Common myeloid progenitor, CD34-positive (primary cell): ENCODE data around the gene TBC1D23.
A peak's percentile ranks its signal among the peaks of the same experiment; 100 is the strongest.

Experiments
- CTCF ChIA-PET: fragments of 350-600 bp; sonication (Branson Sonifier 250); formaldehyde crosslinking; loops from one replicate; lab custom pipeline; 2021; ENCODE audit warnings: antibody characterized with exemption; lab: Charles Lee
- POLR2A ChIA-PET: fragments of 350-600 bp; sonication (Branson Sonifier 250); formaldehyde crosslinking; loops from one replicate; lab custom pipeline; 2021; ENCODE audit warnings: antibody characterized with exemption; lab: Charles Lee
- DNase-seq, 3 donors: peaks; one replicate each; pipeline versions ENCODE4 v3.0.0 to v3.0.0-alpha.2; 2013
- H3K27ac ChIP-seq, 2 experiments: 1 replicate in 1 of 2; 2 replicates in 1 of 2; pipeline ENCODE4 v1.7.0; 2013; ENCODE audit warnings: inconsistent platforms in 2 of 2, low read length in 2 of 2, mild to moderate bottlenecking in 2 of 2, low read depth in 1 of 2, moderate library complexity in 1 of 2; ENCODE audit not compliant: severe bottlenecking in 2 of 2, insufficient read depth in 1 of 2, poor library complexity in 1 of 2
- H3K27me3 ChIP-seq, 5 experiments: replicated peaks in 2 of 5; 1 replicate in 3 of 5; 2 replicates in 2 of 5; pipeline versions ENCODE4 v1.6.1 to v1.7.0; 2013; ENCODE audit warnings: low read length in 4 of 5, mild to moderate bottlenecking in 2 of 5, moderate library complexity in 2 of 5, inconsistent platforms in 1 of 5; ENCODE audit not compliant: insufficient read depth in 5 of 5, control insufficient read depth in 4 of 5
- H3K36me3 ChIP-seq, 4 experiments: 1 replicate in 2 of 4; 2 replicates in 2 of 4; pipeline versions ENCODE4 v1.6.1 to v1.7.0; 2013; ENCODE audit warnings: low read length in 3 of 4, control low read depth in 1 of 4, mild to moderate bottlenecking in 1 of 4; ENCODE audit not compliant: control insufficient read depth in 4 of 4, insufficient read depth in 4 of 4
- H3K4me1 ChIP-seq, 4 experiments: 1 replicate in 3 of 4; 2 replicates in 1 of 4; pipeline versions ENCODE4 v1.6.1 to v1.7.1; 2013; ENCODE audit warnings: low read length in 3 of 4, mild to moderate bottlenecking in 3 of 4, control low read depth in 1 of 4, inconsistent platforms in 1 of 4, moderate library complexity in 1 of 4; ENCODE audit not compliant: control insufficient read depth in 4 of 4, insufficient read depth in 4 of 4; ENCODE audit errors: control extremely low read depth in 1 of 4
- H3K4me3 ChIP-seq, 7 experiments: 1 replicate in 4 of 7; 2 replicates in 3 of 7; pipeline versions ENCODE4 v1.5.1 to v1.7.0; 2013; ENCODE audit warnings: mild to moderate bottlenecking in 7 of 7, low read length in 6 of 7, moderate library complexity in 6 of 7, inconsistent platforms in 2 of 7, low read depth in 2 of 7, control low read depth in 1 of 7; ENCODE audit not compliant: insufficient read depth in 4 of 7, control insufficient read depth in 1 of 7; ENCODE audit errors: extremely low read depth in 1 of 7
- H3K9me3 ChIP-seq, 5 experiments: 1 replicate in 4 of 5; 2 replicates in 1 of 5; pipeline versions ENCODE4 v1.6.1 to v1.7.1; 2013; ENCODE audit warnings: low read length in 4 of 5, mild to moderate bottlenecking in 2 of 5, inconsistent platforms in 1 of 5, low read depth in 1 of 5, moderate library complexity in 1 of 5; ENCODE audit not compliant: control insufficient read depth in 4 of 5, insufficient read depth in 2 of 5; ENCODE audit errors: control extremely low read depth in 1 of 5
- WGBS: methylation state at CpG from one replicate; pipeline ENCODE4 v1.1.5; 2013; ENCODE audit not compliant: insufficient coverage; 5-methylcytosine and 5-hydroxymethylcytosine counted together

Gene TBC1D23

GRCh38 chr3:100310355-100310965 lies 49.7 kb downstream of the TBC1D23 start:
- CTCF ChIA-PET = no interaction called here
- peaks cover 2 to 14% (median 9%) of the 10 kb centered on the region in 4 experiments for H3K36me3 ChIP-seq

DNA sequence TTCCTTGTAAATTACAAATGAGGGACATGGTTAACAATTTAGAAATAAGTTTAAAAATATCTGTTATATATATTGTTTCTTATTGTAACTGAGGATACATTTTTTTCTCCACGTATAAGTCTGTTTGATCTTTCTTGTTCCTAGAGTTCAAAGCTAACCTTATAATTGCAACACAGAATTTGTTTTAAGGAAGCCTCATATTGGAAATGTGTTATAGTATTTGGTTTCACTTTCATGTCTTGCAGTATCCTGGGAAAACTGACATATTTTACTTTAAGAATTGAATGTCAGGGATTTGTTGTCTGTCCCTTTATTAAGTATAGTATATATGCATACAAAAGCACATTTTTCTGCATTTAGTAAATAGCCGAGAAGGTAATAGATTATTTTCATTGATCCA lies 50.2 kb downstream of the TBC1D23 start:
- no peaks in the 10 kb centered on the region for H3K27me3 ChIP-seq
- H3K4me3 ChIP-seq = peak overlapping the region in 1 of 7 experiments; percentile 20
- no peaks in the 10 kb centered on the region for H3K9me3 ChIP-seq
- H3K27ac ChIP-seq = no peak overlapping the region
- no peaks in the 10 kb centered on the region for H3K4me1 ChIP-seq
- H3K36me3 ChIP-seq = peaks cover 2 to 14% (median 11%) of the 10 kb centered on the region in 4 experiments
- POLR2A ChIA-PET = no interaction called here
- DNase-seq = no peak
- no CpG with 5 or more reads among the region's 2 CpGs for WGBS
- CTCF ChIA-PET = no interaction called here

More at GRCh38 chr3:100310355-100310965, 49.7 kb downstream of the TBC1D23 start:
- no peaks in the 10 kb centered on the region for H3K9me3 ChIP-seq
- H3K4me3 ChIP-seq = no peak overlapping the region
- 95% methylated on average over 3 of the region's 3 CpGs for WGBS
- DNase-seq = no peak
- no peaks in the 10 kb centered on the region for H3K27me3 ChIP-seq
- no peaks in the 10 kb centered on the region for H3K4me1 ChIP-seq
- POLR2A ChIA-PET = no interaction called here
- no peak overlapping the region for H3K27ac ChIP-seq

DNA sequence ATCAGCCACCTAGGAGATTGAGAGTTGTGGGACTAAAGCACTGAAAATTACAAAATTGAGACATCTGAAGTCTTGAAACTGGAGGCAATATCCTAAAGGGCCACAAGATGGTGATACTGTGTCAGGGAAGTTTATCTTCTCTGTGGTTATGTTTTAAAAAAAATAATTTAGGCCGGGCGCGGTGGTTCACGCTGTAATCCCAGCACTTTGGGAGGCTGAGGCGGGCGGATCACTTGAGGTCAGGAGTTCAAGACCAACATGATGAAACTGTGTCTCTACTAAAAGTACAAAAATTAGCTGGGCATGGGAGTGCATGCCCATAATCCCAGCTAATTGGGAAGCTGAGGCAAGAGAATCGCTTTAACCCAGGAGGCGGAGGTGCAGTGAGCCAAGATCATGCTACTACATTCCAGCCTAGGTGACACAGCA lies 55.9 kb downstream of the TBC1D23 start:
- WGBS = 28% methylated on average over 8 of the region's 8 CpGs
- H3K27ac ChIP-seq = no peak overlapping the region
- peak; percentile 74 to 87 (median 82) for DNase-seq
- peak overlapping the region in 2 of 7 experiments; percentile 12 to 19 for H3K4me3 ChIP-seq
- ChIA-PET CTCF (interaction anchor here (0.7 to 3.1 kb wide), 25 partner anchors 10 to 575 kb away, joined by 3 to 14 read pairs (median 4); partner anchors contain the start of gene NIT2), POLR2A (interaction anchor here (0.7 kb wide), 1 partner anchor 427 kb away, joined by 6 read pairs; no protein-coding TSS in a partner anchor)
- peaks cover 3 to 12% (median 10%) of the 10 kb centered on the region in 4 experiments for H3K36me3 ChIP-seq
- H3K9me3 ChIP-seq = no peaks in the 10 kb centered on the region
- no peaks in the 10 kb centered on the region for H3K27me3 ChIP-seq
- peaks cover 0 to 4% (median 2%) of the 10 kb centered on the region in 4 experiments for H3K4me1 ChIP-seq

DNA sequence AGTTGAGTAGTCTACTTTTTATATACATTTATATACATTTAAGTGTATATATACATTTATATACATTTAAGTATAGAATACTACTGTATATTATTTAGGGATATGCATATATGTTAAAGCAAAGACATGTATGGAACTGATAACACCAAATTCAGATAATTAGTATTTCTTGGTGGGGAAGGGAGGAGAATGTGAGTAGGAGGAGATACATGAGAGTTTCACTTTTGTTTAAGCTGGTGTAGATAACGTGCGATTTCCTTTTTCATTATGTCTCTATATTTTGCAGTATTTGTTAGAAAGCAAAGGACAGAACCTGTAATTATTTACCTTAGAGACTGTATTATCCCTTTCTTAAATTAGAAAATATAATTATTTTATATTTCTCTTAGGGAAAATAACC lies 57.1 kb downstream of the TBC1D23 start:
- H3K27me3 ChIP-seq = no peaks in the 10 kb centered on the region
- DNase-seq = peak in 2 of 3 donors; percentile 24 to 31
- ChIA-PET CTCF (interaction anchor here (1.1 to 2.0 kb wide), 2 partner anchors 22 to 145 kb away, joined by 3 to 5 read pairs; no protein-coding TSS in a partner anchor), POLR2A (no interaction called here)
- H3K9me3 ChIP-seq = no peaks in the 10 kb centered on the region
- H3K4me3 ChIP-seq = peak overlapping the region in 1 of 7 experiments; percentile 53
- no CpG with 5 or more reads among the region's 2 CpGs for WGBS
- H3K4me1 ChIP-seq = peaks cover 0 to 4% (median 2%) of the 10 kb centered on the region in 4 experiments
- peaks cover 3 to 12% (median 10%) of the 10 kb centered on the region in 4 experiments for H3K36me3 ChIP-seq
- no peak overlapping the region for H3K27ac ChIP-seq

DNA sequence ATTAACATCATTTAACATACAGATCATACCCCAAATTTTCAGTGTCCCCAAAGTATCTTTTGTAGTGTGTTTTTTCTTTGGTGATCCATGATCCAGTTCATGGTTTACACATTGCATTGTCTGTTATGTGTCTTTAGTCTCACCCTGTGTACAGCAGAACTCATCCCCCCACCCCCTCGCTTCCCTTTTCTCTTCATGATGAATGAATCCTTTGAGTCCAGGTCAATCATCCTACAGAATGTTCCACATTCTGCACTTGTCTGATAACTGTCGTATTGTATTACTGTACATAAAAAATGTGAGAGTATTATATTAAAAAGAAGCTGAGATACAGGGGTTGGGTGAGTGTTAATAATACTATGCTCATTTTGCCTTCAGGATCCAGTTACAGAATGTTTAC lies 59.2 kb downstream of the TBC1D23 start:
- H3K4me3 ChIP-seq = no peak overlapping the region
- WGBS = no CpG with 5 or more reads among the region's 2 CpGs

DNA sequence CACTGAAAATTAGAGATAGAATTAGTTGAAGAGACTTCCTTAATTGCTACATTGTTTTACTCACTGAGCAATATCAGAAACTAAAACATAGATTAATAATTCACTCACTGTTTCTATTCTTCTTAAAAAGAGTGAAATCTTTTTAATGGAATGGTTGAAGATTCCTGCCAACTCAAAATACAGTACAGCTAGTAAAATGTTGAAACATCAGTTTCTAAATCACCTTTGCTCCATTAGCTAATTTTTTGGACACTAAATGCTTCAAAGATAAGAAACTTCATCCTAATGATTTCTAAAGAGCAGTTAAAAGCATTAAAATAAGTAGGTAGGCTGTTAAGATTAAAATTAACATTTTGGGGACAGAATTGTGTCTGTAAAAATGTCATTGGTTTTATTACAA lies 63.3 kb downstream of the TBC1D23 start:
- POLR2A ChIA-PET = no interaction called here
- Histone ChIP-seq H3K4me3 (no peak overlapping the region), H3K27ac (no peak overlapping the region), H3K4me1 (no peaks in the 10 kb centered on the region), H3K36me3 (peaks cover 0 to 18% (median 14%) of the 10 kb centered on the region in 4 experiments), H3K9me3 (peaks cover 0 to 2% (median 0%) of the 10 kb centered on the region in 5 experiments), H3K27me3 (no peaks in the 10 kb centered on the region)
- no peak for DNase-seq
- CTCF ChIA-PET = interaction anchor here (1.8 kb wide), 1 partner anchor 268 kb away, joined by 5 read pairs; no protein-coding TSS in a partner anchor

More for the DNA sequence above, 59.2 kb downstream of the TBC1D23 start:
- ChIA-PET POLR2A (no interaction called here), CTCF (no interaction called here)
- H3K9me3 ChIP-seq = no peaks in the 10 kb centered on the region
- peaks cover 3 to 16% (median 9%) of the 10 kb centered on the region in 4 experiments for H3K36me3 ChIP-seq
- no peak overlapping the region for H3K27ac ChIP-seq
- no peak for DNase-seq
- H3K27me3 ChIP-seq = no peaks in the 10 kb centered on the region
- peaks cover 0 to 4% (median 2%) of the 10 kb centered on the region in 4 experiments for H3K4me1 ChIP-seq

GRCh38 chr3:100325827-100326226 lies 65.0 kb downstream of the TBC1D23 start:
- no peaks in the 10 kb centered on the region for H3K4me1 ChIP-seq
- H3K36me3 ChIP-seq = peaks cover 0 to 18% (median 9%) of the 10 kb centered on the region in 4 experiments
- ChIA-PET CTCF (no interaction called here), POLR2A (no interaction called here)
- H3K9me3 ChIP-seq = peaks cover 0 to 2% (median 0%) of the 10 kb centered on the region in 5 experiments
- no peak overlapping the region for H3K27ac ChIP-seq
- H3K27me3 ChIP-seq = no peaks in the 10 kb centered on the region
- no peak for DNase-seq
- no peak overlapping the region for H3K4me3 ChIP-seq
